AG10803 (cell line): ENCODE results near the gene GSTA4.
A peak's percentile ranks its signal among the peaks of the same experiment; 100 is the strongest.

ENCODE experiments used
- DNase-seq: peaks from one replicate; pipeline ENCODE4 v3.0.0; 2010; ENCODE audit warnings: low read depth
- H3K4me3 ChIP-seq: 2 replicates; pipeline ENCODE4 v1.5.1; 2011; ENCODE audit warnings: mild to moderate bottlenecking, low read length, control low read depth
- TF ChIP-seq, protein P1 (sequence below): conservative IDR thresholded peaks from 2 replicates; pipeline ENCODE4 v1.5.1; 2011; ENCODE audit warnings: mild to moderate bottlenecking, low read length, control low read depth, inconsistent platforms

The GSTA4 gene

DNA sequence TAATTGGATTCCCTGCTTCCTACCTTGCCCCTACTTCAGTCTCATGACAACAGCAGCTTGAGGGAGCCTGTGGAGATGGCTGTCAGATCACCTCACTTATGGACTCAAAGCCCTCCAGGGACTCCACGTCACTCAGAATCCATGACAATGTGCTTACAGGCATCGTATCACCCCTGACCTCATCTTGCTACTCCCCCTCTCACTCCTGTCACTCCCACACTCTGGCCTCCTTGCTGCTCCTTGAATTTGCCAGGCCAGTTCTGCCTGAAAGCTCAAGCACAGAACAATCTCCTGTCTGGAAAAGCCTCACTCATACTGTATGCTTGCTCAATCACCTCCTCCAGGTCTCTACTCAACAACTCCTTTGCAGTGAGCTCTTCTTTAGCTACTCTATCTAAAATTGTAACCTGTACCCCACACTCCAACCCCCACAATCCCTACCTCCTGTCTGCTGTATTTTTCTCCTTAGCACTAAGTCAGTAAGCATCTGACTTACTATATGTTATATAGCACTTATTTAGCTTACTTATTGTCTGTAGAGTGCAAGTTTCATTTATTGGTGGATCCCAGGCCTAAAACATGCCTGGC is 10.7 kb upstream of the GSTA4 start:
- H3K4me3 ChIP-seq, result no peak overlapping the region
- TF ChIP-seq, protein P1, sequence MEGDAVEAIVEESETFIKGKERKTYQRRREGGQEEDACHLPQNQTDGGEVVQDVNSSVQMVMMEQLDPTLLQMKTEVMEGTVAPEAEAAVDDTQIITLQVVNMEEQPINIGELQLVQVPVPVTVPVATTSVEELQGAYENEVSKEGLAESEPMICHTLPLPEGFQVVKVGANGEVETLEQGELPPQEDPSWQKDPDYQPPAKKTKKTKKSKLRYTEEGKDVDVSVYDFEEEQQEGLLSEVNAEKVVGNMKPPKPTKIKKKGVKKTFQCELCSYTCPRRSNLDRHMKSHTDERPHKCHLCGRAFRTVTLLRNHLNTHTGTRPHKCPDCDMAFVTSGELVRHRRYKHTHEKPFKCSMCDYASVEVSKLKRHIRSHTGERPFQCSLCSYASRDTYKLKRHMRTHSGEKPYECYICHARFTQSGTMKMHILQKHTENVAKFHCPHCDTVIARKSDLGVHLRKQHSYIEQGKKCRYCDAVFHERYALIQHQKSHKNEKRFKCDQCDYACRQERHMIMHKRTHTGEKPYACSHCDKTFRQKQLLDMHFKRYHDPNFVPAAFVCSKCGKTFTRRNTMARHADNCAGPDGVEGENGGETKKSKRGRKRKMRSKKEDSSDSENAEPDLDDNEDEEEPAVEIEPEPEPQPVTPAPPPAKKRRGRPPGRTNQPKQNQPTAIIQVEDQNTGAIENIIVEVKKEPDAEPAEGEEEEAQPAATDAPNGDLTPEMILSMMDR, result no peak
- DNase-seq, result no peak

DNA sequence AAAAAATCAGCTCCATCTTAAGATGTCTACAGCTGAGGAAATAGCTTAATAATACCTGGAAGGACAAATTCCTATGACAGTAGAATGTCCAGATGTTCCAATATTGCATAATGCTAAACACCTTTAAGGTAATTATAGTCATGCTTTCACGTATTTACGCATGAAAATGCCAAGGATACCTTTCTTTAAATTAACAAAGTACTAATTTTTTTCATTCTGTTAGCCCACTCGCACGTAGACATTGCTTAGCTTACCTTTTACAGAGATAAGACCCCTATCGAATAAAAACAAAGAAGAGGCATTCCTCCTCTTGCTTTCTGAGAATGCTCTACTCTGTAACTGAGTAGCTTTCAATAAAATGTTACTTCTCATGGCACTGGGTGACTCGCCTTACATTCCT is 4.4 kb upstream of the GSTA4 start:
- DNase-seq, result no peak
- TF ChIP-seq, protein P1, result no peak
- no peak overlapping the region for H3K4me3 ChIP-seq

DNA sequence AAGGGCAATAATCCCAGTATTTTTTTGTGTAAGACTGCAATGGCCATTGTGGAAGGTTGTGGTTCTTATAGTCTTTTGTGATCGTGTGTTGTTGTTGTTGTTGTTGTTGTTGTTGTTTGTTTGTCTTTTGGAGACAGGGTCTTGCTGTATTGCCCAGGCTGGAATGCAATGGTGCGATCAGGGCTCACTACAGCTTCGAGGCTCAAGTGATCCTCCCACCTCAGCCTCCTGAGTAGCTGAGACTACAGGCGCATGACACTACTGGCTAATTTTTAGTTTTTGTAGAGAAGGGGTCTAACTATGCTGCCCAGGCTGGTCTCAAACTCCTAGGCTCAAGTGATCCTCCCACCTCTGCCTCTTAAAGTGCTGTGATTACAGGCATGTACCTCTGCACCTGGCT is 3.5 kb upstream of the GSTA4 start:
- no peak overlapping the region for H3K4me3 ChIP-seq
- TF ChIP-seq, protein P1, result no peak
- DNase-seq, result no peak

DNA sequence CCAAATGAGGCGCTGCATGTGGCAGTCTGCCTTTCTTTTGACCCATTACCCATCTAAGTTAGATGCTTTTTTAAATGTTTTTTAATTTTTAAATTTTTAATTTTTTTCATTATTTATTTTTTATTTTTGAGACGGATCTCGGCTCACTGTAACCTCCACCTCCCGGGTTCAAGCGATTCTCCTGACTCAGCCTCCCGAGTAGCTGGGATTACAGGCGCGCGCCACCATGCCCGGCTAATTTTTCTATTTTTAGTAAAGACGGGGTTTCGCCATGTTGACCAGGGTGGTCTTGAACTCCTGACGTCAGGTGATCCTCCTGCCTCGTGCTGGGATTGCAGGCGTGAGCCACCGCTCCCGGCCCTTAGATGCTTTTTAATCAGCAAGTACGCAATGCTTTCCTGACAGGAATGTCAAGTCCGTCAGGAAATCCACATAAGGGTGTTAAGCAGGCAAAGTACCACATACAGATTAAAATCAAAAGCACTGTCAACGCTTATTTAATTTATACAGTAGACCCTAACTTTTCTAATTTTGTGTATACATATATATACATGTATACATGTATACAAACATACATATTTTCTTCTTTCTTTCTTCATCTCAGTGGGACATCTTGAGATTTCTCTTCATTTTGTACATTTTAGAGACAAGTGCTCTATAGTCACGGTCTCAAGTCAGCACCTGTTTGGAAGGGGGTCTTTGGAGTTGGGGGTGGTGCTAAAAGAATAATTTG is 995 bp upstream of the GSTA4 start:
- H3K4me3 ChIP-seq, result peak overlapping the region; percentile 1
- peak; percentile 87 for DNase-seq
- TF ChIP-seq, protein P1, result no peak

DNA sequence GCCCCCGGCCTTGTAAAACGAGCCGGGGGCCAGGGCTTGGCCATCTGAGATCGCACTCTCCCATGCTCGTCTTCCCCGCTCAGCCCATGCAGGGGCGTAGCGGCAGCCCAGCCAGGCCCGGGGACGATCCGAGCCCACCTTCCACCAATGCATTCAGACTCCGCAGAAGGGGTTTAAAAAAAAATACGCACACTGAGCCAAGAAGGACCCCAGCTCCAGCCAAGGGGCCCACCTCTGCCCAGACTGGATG is 320 bp downstream of the GSTA4 start:
- TF ChIP-seq, protein P1, result no peak
- H3K4me3 ChIP-seq, result peak overlapping the region; percentile 81
- peak; percentile 4 for DNase-seq

DNA sequence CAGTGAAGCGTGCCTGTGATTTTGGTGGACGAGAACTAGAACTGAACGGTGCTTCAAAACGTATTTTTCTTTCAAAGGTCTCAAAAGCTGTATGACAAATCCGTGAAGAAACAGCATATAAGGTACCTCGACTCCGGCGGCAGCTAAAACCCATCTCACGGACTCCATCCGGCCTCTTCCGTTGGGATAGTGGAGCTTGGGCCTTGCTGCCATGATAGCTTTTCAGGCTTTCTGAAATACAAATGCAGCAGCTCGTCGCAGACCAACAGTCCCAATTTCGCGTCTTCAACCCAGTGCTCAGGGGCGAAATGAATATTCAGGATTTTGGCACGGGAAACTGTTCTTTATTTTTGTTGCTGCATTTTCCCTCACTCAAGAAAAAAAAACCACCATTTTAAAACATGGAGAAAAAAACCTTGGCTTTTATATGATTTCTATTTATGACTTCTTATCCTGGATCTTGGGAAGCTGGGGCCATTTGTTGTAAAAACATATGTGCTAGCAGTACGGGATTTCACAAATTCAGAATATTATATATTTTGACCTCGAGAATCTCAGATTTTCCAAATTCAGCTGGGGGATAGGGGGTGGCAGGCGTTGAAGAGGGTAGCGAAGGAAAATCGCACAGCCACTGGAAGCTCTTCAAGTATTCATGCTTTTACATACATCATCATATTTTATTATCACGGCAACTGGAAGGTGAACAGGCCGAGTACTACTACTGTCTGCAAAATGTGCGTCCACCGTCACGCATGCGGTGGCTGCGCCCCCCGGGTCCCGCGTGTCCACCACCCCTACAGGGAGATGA is 849 bp downstream of the GSTA4 start:
- TF ChIP-seq, protein P1, result peak; percentile 7; the same call in 1 of the 2 replicates
- peak overlapping the region; percentile 81 for H3K4me3 ChIP-seq
- peak; percentile 41 for DNase-seq
